Thoracic aorta (tissue), 2 donors: Measurements from ENCODE around the gene LRRN2. TPM values are rescaled to one million over a fixed set of nuclear protein-coding genes. Genes with fewer than 3 reads are reported as not detected.

Source experiments
- ATAC-seq: fragments of 150-250 bp; one replicate; pipeline ENCODE4 v1.8.0; 2017; ENCODE audit warnings: low read depth; ENCODE audit not compliant: insufficient number of reproducible peaks, low FRiP score
- DNase-seq: peaks from one replicate; pipeline ENCODE4 v3.0.0-alpha.2; 2020; ENCODE audit warnings: low spot score
- H3K27ac ChIP-seq, 2 donors: fragments of 200-600 bp; sonication (generic); 1 replicate in 1 of 2; 2 replicates in 1 of 2; pipeline ENCODE4 v1.5.1; 2016; ENCODE audit warnings: mild to moderate bottlenecking in 2 of 2, moderate library complexity in 2 of 2
- H3K27me3 ChIP-seq: fragments of 200-600 bp; sonication (generic); replicated peaks from 2 replicates; pipeline ENCODE4 v1.6.0; 2016; ENCODE audit warnings: mild to moderate bottlenecking; ENCODE audit not compliant: insufficient read depth
- H3K36me3 ChIP-seq: fragments of 200-600 bp; sonication (generic); one replicate; pipeline ENCODE4 v1.5.1; 2016
- H3K4me1 ChIP-seq, 2 donors: fragments of 200-600 bp; sonication (generic); 1 replicate in 1 of 2; 2 replicates in 1 of 2; pipeline versions ENCODE4 v1.5.1 to v1.6.0; 2016; ENCODE audit warnings: low read depth in 2 of 2, mild to moderate bottlenecking in 1 of 2; ENCODE audit not compliant: control insufficient read depth in 1 of 2
- H3K4me3 ChIP-seq: fragments of 200-600 bp; sonication (generic); 2 replicates; pipeline ENCODE4 v1.5.1; 2016; ENCODE audit warnings: mild to moderate bottlenecking
- H3K9me3 ChIP-seq: fragments of 200-600 bp; sonication (generic); 2 replicates; pipeline ENCODE4 v1.5.1; 2016
- CTCF ChIP-seq: fragments of 200-600 bp; sonication (generic); IDR thresholded peaks from one replicate; pipeline ENCODE4 v1.5.1; 2019; ENCODE audit warnings: antibody characterized with exemption
- total RNA-seq, 2 donors: library from RNA; depleted of rRNA; stranded (reverse); fragments of >200 nt; gene quantifications; one replicate each; pipeline versions ENCODE4 v1.1.0 to v1.2.3, GENCODE V29; 2016

LRRN2 gene
- total RNA-seq, 2 donors from 2014 or later = 0.63 to 0.81 TPM

GRCh38 chr1:204684571-204685235 lies 835 bp downstream of the LRRN2 start:
- DNase-seq (no peak), ATAC-seq (no peak)
- peak overlapping the region; percentile 61 for H3K4me3 ChIP-seq
- no peaks in the 10 kb centered on the region for H3K36me3 ChIP-seq
- no peaks in the 10 kb centered on the region for H3K9me3 ChIP-seq
- no peak overlapping the region for H3K27ac ChIP-seq
- no peak for TF ChIP-seq CTCF
- peaks cover 7% of the 10 kb centered on the region for H3K27me3 ChIP-seq
- peaks cover 3 to 5% of the 10 kb centered on the region in 2 donors for H3K4me1 ChIP-seq

GRCh38 chr1:204684206-204684570 lies 1.4 kb downstream of the LRRN2 start:
- H3K27me3 ChIP-seq = peaks cover 7% of the 10 kb centered on the region
- peak overlapping the region; percentile 61 for H3K4me3 ChIP-seq
- no peak for TF ChIP-seq CTCF
- H3K4me1 ChIP-seq = peaks cover 3 to 5% of the 10 kb centered on the region in 2 donors
- H3K27ac ChIP-seq = no peak overlapping the region
- no peak for ATAC-seq
- H3K9me3 ChIP-seq = no peaks in the 10 kb centered on the region
- H3K36me3 ChIP-seq = no peaks in the 10 kb centered on the region
- DNase-seq = no peak

GRCh38 chr1:204683284-204684205 lies 2.0 kb downstream of the LRRN2 start:
- H3K36me3 ChIP-seq = no peaks in the 10 kb centered on the region
- H3K9me3 ChIP-seq = no peaks in the 10 kb centered on the region
- H3K27me3 ChIP-seq = peaks cover 7% of the 10 kb centered on the region
- peaks cover 3 to 5% of the 10 kb centered on the region in 2 donors for H3K4me1 ChIP-seq
- DNase-seq (no peak), ATAC-seq (no peak)
- no peak overlapping the region for H3K27ac ChIP-seq
- TF ChIP-seq CTCF = no peak
- no peak overlapping the region for H3K4me3 ChIP-seq

- no peak for DNase-seq
- Histone ChIP-seq H3K4me1 (peaks cover under 1% of the 10 kb centered on the region in 2 donors), H3K4me3 (no peak overlapping the region), H3K27ac (no peak overlapping the region), H3K36me3 (no peaks in the 10 kb centered on the region), H3K27me3 (no peaks in the 10 kb centered on the region), H3K9me3 (no peaks in the 10 kb centered on the region)
- no peak for ATAC-seq
- TF ChIP-seq CTCF = no peak
These were observed 5.1 kb downstream of the LRRN2 start for GRCh38 chr1:204680461-204680860.

- no peak for TF ChIP-seq CTCF
- H3K4me1 ChIP-seq = no peaks in the 10 kb centered on the region
- ATAC-seq = no peak
These were observed 5.5 kb downstream of the LRRN2 start for GRCh38 chr1:204680051-204680450.

More at GRCh38 chr1:204680051-204680450, 5.5 kb downstream of the LRRN2 start:
- no peaks in the 10 kb centered on the region for H3K27me3 ChIP-seq
- H3K27ac ChIP-seq = no peak overlapping the region
- no peak overlapping the region for H3K4me3 ChIP-seq
- H3K9me3 ChIP-seq = no peaks in the 10 kb centered on the region
- DNase-seq = no peak
- H3K36me3 ChIP-seq = no peaks in the 10 kb centered on the region
